HG03575 (cell line): ENCODE results near the gene NDNF.

Experiments
- ATAC-seq: cut with Tn5 transposase; IDR thresholded peaks from one replicate; pipeline ENCODE4 v1.9.1; 2021; ENCODE audit not compliant: unreplicated experiment, insufficient number of reproducible peaks, low FRiP score; ENCODE audit errors: extremely low read depth

The NDNF gene, protein sequence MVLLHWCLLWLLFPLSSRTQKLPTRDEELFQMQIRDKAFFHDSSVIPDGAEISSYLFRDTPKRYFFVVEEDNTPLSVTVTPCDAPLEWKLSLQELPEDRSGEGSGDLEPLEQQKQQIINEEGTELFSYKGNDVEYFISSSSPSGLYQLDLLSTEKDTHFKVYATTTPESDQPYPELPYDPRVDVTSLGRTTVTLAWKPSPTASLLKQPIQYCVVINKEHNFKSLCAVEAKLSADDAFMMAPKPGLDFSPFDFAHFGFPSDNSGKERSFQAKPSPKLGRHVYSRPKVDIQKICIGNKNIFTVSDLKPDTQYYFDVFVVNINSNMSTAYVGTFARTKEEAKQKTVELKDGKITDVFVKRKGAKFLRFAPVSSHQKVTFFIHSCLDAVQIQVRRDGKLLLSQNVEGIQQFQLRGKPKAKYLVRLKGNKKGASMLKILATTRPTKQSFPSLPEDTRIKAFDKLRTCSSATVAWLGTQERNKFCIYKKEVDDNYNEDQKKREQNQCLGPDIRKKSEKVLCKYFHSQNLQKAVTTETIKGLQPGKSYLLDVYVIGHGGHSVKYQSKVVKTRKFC

DNA sequence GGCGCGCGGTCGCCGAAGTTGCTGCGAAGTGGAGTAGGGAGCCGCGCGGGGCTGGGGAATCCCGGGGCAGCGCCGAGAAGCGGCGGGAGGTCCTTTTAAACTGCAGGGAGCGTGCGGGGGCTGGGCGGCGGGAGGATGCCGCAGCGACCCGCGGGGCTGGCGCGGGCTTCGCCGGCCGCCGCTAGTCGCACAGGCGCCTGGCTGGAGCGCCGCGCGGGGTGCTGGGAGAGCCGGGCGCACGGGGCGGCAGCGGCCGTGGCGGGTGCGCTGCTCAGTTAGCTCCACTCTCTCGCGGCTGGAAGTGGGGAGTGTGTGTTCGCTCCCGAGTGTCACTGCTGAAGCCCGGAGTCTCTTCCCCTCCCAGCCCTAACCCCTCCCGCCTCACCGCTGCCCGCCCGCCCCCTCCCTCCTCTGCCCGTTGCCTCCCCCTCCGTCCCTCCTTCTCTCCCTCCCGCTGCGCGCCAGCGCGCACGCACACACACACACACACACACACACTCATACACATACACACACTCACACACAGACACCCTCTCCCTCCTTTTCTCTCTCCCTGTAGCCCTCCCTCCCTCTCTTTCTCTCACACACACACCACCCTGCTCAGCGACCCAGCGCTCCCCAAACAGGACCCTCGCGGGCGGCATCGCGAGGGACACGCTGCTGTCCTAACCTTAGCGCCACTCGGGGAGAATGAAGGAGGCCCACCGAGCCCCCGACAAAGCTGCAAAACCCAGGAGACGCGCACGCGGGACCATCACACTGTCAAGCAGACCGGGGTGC, at the start of gene NDNF:
Gene NDNF, minus strand, starts transcription at position 312 of the 780 bp plus-strand sequence. CDS start 26,698 bp downstream, outside the sequence.
- ATAC-seq, result no peak

DNA sequence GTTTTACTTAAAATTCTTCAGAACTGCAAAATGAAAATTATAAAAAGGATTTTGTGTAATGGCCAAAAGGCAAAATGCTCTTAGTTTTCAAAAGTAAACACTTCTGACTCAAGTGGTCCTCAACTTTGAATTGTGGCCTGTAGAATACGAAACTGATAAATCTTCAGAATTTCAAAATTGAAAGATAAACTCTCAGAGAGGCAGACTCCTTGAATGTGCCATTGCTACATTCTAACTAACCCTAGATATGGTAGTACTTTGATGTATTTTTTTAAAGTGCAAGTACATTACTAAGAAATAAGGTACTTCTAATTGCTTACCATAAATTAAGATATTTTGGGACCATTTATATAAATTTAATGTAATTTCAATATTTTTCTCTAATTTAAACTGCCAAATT, 47.4 kb upstream of the NDNF start:
- no peak for ATAC-seq

DNA sequence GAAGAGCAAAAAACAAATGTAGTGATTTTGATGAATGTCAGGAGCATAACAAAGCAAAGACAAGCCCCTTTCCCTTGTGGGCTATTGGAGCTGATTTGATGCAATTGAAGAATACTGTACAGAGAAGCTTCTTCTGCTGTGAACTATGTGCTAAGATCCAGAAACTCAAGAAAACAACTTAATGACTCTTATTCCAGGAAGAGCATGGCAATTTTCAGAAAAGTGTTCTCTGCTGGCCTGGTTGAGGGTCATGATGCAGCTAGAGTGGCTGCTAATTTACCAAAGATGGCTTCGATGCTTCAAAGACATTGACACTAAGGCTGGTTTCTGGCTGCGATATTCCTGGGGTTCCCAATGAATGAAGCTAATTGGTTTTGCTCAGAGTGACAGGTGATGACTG, 46.0 kb upstream of the NDNF start:
- no peak for ATAC-seq

DNA sequence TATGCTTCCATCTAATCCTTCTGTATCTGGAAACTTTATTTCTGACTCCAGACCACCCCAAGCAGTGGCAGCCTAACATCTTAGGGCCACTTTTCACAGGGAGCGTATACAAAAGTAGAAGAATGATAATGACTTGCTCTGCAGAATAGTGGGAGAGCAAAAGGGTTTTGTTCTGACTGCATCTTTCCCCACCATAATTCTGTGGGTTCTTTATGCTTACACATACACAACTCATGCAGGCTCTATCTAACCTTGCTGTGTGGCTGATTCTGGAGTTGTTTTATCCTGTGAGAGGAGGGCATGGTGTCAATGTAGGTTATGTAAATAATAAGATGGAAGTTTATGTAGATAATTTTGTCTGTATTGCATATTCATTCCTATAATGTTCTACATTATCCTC, 42.4 kb upstream of the NDNF start:
- ATAC-seq, result no peak

DNA sequence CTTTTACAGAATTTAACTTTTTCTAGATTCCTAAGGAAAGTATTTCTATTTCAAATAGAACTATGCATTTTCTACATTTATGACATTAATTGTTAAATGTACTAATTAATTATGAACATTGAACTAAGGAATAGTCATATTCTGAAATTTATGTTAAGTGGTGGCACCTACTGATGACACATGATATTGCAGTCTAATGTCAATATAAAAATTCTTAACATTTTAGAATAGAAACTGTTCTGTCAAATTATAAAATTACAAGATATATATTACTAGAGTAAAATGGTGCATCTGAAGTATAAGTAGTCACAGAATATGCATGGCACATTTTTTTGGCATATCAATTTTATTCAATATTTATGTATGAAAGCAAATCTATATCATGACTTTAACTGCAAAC, 40.2 kb upstream of the NDNF start:
- ATAC-seq, result no peak

DNA sequence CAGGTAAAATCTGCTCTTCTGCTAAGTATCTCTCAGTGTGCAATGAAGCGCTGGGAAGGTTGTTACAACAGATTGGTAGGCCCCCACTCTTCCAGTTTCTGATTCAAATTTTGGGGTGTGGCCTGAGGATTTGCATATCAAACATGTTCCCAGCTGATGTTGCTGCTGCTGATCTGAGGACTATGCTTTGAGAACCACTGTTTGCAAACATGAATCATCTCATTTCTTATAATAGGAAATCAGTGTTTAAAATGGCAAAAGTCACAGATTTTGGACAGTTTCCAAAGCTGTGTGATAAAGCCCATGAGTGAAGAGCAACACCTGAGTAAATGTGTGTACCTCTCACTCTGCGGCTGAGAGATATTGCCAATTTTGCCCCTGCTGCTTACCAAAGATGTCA, 36.2 kb upstream of the NDNF start:
- ATAC-seq, result no peak

DNA sequence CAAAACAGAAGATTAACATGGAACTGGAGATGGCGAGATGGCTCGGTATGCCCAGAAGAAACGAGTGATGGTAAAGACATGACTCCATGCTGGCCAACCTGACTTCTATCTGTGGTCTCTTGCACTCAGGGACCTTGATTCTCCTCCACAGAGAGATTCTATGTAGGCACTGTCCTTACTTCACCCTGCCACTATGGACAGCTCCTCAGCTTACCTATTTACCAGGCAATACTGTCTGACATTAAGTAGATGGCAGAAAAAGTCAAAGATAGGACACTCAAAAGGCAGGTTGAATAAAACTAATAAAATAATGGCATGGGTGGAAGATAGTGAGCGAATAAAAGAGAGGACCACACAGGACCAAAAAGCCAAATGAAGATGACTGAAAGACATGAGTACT, 35.2 kb upstream of the NDNF start:
- no peak for ATAC-seq

DNA sequence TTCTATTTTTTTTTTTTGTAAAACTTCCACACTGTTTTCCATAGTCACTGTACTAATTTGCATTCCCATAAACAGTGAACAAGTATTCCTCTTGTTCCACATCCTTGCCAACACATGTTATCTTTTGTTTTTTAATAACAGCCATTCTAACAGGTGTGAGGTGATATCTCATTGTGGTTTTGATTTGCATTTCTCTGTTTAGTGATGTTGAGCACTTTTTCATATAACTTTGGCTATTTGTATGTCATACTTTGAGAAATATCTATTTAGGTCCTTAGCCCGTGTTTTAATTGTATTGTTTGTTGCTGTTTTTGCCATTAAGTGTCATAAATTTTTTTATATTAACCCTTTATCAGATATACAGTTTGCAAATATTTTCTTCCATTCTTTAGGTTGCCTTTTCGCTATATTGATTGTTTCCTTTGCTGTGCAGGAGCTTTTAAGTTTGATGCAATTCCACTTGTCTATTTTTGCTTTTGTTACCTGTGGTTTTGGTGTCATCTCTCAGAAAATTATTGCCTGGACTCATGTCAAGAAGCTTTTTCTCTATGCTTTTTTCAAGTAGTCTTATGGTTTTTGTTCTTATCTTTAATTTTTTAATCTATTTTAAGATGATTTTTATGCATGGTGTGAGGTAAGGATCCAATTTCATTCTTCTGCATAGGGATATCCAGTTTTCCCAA, 27.9 kb upstream of the NDNF start:
- ATAC-seq, result no peak

DNA sequence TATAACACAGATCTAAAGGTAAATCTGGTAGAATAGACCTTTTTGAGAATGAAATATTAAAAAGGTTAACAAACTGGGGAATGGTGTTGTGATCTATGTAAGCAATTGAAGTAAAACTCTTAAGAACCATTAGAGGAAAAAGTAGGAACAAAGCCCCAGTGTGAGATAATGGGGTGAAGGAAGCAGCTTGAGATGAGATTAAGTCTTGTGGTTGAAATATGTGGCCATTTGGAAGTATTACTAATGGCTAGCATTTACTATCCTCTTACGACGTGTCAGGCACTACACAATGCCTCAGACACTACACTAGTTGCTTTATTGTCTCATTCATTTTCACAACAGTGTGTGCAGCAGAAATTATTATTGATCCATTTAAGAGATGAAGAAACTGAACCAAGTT, 25.9 kb upstream of the NDNF start:
- ATAC-seq, result no peak

DNA sequence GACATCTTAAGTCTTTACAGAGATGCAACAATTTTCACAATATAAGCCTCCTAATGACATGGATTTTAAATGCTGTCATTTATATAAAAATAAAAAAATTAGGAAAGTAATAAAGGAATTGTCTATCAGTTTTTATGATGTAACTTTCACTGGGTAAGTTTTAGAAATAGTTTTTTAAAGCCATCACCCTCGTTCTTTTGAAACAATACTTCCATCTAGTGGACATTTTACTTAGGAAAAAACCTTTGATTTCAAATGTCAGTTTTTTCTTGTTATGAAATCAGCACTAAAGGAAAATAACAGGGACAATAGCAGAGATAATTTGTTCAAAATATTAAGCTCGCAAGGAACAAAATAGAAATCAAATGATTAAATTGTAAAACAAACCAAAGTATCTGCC, 24.3 kb upstream of the NDNF start:
- no peak for ATAC-seq

DNA sequence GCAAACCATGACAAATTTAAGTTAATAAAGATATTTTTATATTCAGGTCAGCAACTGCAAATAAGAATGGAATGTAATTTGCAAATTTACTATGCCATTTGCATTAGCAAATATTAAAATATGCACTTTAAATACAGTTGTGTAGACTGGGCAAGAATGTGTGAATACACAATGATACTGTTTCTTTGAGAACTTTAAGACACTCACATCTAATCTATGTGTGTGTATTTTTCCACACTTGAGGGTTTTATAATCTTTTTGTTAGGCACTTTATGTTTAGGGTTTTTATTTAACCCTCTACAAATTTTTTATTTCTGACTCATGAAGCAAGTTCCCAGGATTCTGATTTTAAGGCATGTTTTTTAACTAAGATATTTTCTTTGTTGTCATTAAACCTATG, 23.9 kb upstream of the NDNF start:
- ATAC-seq, result no peak

DNA sequence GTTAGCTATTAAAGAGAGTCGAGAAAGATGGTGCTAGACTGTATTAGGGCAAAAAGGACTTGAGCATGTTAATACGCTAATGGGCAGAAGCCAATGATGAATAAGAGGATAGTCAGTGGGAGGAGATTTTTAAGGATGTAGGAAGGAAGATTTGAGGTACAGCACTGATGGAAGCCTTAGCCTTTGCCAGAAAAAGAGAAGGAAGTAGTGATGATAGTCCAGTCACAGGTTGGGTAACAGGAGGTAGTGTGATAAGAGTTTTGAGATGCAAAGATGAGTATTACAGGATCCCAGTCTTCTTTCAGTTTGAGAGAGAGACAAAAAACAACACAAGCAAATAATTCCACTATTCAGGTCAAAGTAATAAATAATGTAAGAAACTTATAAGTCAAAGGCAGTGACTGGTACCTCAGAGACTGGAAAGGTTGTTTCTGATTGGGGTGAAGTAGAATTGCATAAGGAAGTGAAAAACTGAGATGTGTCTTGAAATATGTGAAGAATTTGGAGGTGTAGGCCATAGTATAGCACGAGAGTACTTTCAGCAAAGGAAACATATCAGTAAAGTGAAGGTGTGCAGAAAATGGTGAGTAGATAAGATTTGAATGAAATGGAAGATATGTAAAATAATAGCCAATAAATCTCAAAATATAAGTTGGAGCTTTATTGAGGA, 22.1 kb upstream of the NDNF start:
- ATAC-seq, result no peak

DNA sequence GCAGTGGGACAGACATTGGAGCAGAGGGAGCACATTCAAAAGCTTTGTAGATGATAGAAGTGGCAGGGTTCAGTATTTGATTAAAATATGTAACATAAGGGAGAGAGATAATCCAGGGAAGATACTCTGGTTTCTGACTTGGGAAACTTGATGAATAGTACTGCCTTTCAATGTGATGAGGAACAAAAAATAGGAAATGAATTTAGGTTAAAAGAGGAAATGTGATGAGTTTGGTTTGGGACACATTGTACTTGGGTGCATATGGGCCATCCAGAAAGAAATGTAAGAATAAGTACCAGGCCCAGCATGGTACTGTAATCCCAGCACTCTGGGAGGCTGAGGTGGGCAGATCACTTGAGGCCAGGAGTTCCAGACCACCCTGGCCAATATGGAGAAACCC, 20.9 kb upstream of the NDNF start:
- no peak for ATAC-seq

DNA sequence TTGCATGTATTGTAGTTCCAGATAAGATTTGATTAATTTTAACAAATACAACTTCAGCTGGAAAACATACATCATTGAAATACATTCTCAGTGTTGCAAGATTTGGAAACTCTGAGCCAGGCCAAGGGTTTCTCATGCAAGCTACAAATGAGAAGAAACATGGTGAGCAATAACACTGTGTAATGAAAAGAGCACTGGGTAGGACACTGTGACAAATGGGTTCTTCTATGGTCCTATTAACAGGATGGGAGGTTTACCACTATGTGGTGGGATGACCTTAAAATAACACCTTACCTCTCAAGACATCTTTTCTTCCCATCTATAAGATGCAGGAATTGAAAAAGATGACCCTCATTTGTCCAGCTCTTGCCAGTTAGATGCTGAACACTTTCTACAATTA, 19.6 kb upstream of the NDNF start:
- ATAC-seq, result no peak

DNA sequence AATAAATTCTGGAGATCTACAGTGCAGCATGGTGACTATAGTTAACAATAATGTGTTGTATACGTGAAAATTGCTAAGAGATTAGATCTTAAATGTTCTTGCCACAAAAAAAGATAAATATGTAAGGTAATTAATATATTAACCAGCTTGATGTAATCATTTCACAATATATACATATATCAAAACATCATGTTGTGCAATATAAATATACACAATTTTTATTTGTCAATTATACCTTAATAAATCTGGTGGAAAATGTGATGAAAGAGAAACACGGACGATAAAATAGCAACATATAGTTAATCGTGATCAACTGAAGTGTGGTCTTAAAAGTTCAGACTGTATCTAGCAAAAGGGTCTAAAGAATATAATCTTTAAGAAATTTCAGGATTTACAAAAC, 16.5 kb upstream of the NDNF start:
- no peak for ATAC-seq

DNA sequence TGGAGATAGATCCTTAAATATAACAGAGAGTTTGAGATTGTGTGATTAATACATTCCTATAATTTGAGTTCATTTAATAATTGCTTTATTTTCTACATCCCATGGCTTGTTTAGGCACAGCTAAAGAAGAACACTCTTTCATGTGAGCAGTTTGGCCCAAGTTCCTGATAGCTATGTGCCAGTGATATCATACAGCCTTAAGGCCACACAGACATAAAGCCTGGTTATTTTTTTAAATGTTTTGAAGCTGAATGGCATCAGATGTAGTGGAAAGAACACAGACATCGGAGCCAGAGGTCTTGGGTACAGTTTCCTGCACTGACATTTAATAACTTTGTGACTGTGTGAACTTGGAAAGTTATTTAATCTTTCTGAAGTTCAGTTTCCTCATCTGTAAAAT, 7.0 kb upstream of the NDNF start:
- no peak for ATAC-seq

DNA sequence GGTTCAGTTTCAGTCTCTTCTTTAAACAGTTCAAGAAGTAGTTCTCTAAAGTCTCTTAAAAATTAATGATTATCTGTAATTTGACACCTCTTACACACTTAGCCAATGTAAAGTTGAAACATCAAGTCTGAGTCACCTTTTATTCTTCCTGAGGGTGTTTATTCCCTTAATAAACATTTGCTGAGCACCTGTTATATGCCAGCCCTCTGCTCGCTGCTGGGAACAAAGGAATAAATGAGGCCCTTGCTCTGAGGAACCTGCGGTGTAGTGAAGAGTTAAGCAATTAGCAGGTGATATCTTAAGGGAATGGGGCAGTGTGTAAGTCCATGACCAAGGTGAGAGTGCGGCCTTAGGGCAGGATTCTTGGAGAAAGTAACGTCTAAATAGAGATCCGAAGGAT, 5.2 kb upstream of the NDNF start:
- ATAC-seq, result no peak

DNA sequence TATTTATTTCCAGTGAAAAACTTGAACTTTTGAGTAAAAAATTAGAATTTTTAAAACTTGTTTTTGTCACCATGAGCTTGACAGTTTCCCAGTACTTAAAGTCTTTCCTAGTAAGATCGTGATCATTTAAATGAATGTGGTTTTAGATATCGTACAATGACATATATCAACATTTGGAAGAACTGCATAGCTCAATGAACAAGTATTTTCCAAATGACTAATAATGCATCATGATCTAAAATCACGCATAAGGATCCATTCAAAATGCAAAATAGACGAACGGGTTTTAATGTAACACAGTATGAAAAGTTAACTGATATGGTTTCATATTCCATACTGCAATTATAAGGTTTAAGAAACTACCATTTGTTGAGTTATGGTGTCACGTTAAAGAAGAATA, 4.1 kb upstream of the NDNF start:
- ATAC-seq, result no peak

DNA sequence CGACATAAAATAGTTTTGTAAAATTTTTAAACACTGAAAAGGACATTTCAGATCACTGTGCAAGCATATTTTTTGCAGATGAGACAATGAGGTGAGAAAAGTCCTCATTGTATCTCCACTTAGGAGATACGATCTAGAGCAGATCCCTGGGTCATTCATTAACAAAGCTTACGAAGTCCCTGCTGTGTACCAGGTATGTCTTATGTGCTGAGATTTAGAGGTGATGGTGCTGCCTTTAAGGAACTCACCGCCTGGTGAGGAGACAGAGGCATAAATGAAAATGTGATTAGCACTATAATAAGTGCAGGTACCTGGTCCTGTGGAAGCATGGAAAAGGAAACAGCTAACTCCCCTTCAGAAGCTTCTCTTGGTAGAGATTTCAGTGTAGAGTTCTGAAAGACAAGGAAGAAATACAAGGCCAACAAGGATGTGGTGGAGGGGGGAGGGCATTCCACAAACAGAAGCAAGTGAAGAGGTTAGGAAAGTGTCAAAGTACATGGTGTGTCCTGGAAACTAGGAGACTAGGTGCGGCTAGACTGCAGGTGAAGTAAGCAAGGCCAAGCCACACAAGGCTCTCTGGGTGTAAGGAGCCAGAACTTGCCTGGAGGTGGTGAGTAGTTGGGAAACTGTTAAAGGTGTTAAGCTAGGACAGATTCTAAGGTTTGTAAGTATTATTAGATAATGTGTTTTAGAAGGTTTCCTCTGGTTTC, 1.5 kb upstream of the NDNF start:
- ATAC-seq, result no peak
